Heart right ventricle (tissue), 16 donors: ENCODE data around the gene CHCHD2. TPM values are rescaled to one million over a fixed set of nuclear protein-coding genes. Genes with fewer than 3 reads are reported as not detected.
"Not testable (repeated sequence)": the region's sequence is repeated elsewhere in the genome, so short reads cannot be mapped to it uniquely, and the experiment has no call there.

Experiments used
- ATAC-seq, 8 donors: fragments of 200-7000 bp; cut with Tn5 transposase; one replicate each; pipeline ENCODE4 v1.9.1; 2020; ENCODE audit warnings: mild to moderate bottlenecking in 8 of 8, moderate library complexity in 8 of 8, moderate number of reproducible peaks in 1 of 8
- DNase-seq, 2 donors: peaks; one replicate each; pipeline ENCODE4 v3.0.0-alpha.2; 2020
- H3K27ac ChIP-seq, 10 donors: fragments of 200-600 bp; sonication (generic) in 2 of 10; one replicate each; pipeline versions ENCODE4 v1.5.0 to v1.8.0; 2020 to 2022; ENCODE audit warnings: mild to moderate bottlenecking in 3 of 10
- H3K27me3 ChIP-seq, 7 donors: fragments of 200-600 bp; one replicate each; pipeline ENCODE4 v1.8.0; 2021 to 2022; ENCODE audit warnings: mild to moderate bottlenecking in 2 of 7
- H3K36me3 ChIP-seq, 9 donors: fragments of 200-600 bp; sonication (generic) in 1 of 9; one replicate each; pipeline versions ENCODE4 v1.5.0 to v1.8.0; 2020 to 2022; ENCODE audit warnings: mild to moderate bottlenecking in 2 of 9
- H3K4me1 ChIP-seq, 9 donors: fragments of 200-600 bp; sonication (generic) in 1 of 9; one replicate each; pipeline versions ENCODE4 v1.5.0 to v1.8.0; 2020 to 2022; ENCODE audit warnings: mild to moderate bottlenecking in 4 of 9
- H3K4me3 ChIP-seq, 10 donors: fragments of 200-600 bp; sonication (generic) in 2 of 10; one replicate each; pipeline versions ENCODE4 v1.5.0 to v1.8.0; 2020 to 2022; ENCODE audit warnings: mild to moderate bottlenecking in 7 of 10, moderate library complexity in 2 of 10
- H3K9me3 ChIP-seq, 11 donors: fragments of 200-600 bp in 10 of 11; sonication (generic) in 2 of 11; one replicate each; pipeline versions ENCODE4 v1.5.0 to v1.8.0; 2013 to 2022; ENCODE audit warnings: mild to moderate bottlenecking in 2 of 11, control low read depth in 1 of 11, moderate library complexity in 1 of 11
- WGBS, 2 donors: extraction: QIAGEN DNeasy Blood & Tissue Kit; methylation state at CpG; one replicate each; pipeline ENCODE4 v1.1.7; 2013; ENCODE audit warnings: inconsistent platforms in 1 of 2; 5-methylcytosine and 5-hydroxymethylcytosine counted together
- intact Hi-C, 10 donors: fragments of 100-400 bp; cut with DNase I; formaldehyde crosslinking; loops; one replicate each; pipeline versions ENCODE4 v1.11.1 to v1.14.2; 2022
- polyA plus RNA-seq, 2 donors: library from polyadenylated mRNA; stranded (reverse); fragments of 200-250 nt; gene quantifications; one replicate each; pipeline ENCODE4 v1.2.3, GENCODE V29; 2013
- total RNA-seq, 10 donors: library from RNA; stranded (reverse); fragmentation: NEBNext Ultra II Directional in 3 of 10; extraction: Animal tissue kit (Norgen Biotek cat#: 25700) in 3 of 10; gene quantifications; one replicate each; pipeline versions ENCODE4 v1.2.1 to v1.2.4, GENCODE V29; 2021 to 2023
- TF ChIP-seq, protein P1 (sequence below), 9 donors: fragments of 200-600 bp; sonication (generic) in 2 of 9; IDR thresholded peaks; one replicate each; pipeline versions ENCODE4 v1.5.0 to v1.8.0; 2021 to 2022; ENCODE audit warnings: antibody characterized with exemption in 9 of 9, mild to moderate bottlenecking in 5 of 9, moderate library complexity in 1 of 9
- donor health status: Arrhythmogenic right ventricular cardiomyopathy.
- donor health status: ischemic (EF 13 %, LVEDD 7.1; RV severe dilation, severe dysfunction).
- donor health status: healthy with polysubstance abuse.
- donor health status: DM: no; HTN: yes; CAD: no.
- donor health status: DM: no; HTN: no; CAD: no.
- donor health status: ischemic (EF 25% LVEDD 6.9; RV normal size, moderate dysfunction).
- donor health status: ischemic (EF 25% LVEDD 5.7; RV mildly dilated, moderate dysfunction).
- donor health status: healthy.
- donor health status: DM: yes; HTN: yes; CAD: no.
- donor health status: Ischemic cardiomyopathy.
- donor health status: ischemic (EF 35%, LVEDD 5.7; RV mildly dilated, moderate dysfunction).
- donor health status: nonischemic (EF 11% LVEDD 7.7; RV severe dilation, severe dysfunction).
- donor health status: DM: yes; HTN: yes; CAD: no.
- donor health status: PGD.
- donor health status: ischemic (EF 29% LVEDD 5.4; RV normal size, mild dysfunction).
- donor health status: nonischemic (EF 23%, LVEDD 6.1; RV moderate dilation, normal function).

Gene CHCHD2
- total and polyA plus RNA-seq, 12 donors, result 73.0 to 1,047 (median 426) TPM

DNA sequence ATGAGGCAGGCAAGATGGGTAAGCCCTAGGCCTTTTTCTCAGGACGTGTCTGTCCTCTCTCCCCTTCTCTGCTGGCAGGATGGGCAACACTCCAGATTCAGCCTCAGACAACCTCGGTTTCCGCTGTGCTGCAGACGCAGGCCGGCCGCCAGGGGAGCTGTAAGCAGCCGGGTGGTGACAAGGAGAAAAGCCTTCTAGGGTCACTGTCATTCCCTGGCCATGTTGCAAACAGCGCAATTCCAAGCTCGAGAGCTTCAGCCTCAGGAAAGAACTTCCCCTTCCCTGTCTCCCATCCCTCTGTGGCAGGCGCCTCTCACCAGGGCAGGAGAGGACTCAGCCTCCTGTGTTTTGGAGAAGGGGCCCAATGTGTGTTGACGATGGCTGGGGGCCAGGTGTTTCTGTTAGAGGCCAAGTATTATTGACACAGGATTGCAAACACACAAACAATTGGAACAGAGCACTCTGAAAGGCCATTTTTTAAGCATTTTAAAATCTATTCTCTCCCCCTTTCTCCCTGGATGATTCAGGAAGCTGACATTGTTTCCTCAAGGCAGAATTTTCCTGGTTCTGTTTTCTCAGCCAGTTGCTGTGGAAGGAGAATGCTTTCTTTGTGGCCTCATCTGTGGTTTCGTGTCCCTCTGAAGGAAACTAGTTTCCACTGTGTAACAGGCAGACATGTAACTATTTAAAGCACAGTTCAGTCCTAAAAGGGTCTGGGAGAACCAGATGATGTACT, 26.7 kb downstream of the CHCHD2 start:
- peak overlapping the region in 1 of 10 donors; percentile 3 for H3K4me3 ChIP-seq
- peaks cover 20 to 47% (median 31%) of the 10 kb centered on the region in 9 donors for H3K4me1 ChIP-seq
- peaks cover 0 to 44% (median 0%) of the 10 kb centered on the region in 9 donors for H3K36me3 ChIP-seq
- intact Hi-C loops, result loop anchor here in 4 of 10 donors (1.0 to 10.0 kb wide), 3 partner anchors 12 to 435 kb away; no protein-coding TSS in a partner anchor
- peak; percentile 87 to 89 for DNase-seq
- ATAC-seq, result peak; percentile 79 to 93 (median 90)
- H3K27me3 ChIP-seq, result no peaks in the 10 kb centered on the region
- TF ChIP-seq, protein P1, sequence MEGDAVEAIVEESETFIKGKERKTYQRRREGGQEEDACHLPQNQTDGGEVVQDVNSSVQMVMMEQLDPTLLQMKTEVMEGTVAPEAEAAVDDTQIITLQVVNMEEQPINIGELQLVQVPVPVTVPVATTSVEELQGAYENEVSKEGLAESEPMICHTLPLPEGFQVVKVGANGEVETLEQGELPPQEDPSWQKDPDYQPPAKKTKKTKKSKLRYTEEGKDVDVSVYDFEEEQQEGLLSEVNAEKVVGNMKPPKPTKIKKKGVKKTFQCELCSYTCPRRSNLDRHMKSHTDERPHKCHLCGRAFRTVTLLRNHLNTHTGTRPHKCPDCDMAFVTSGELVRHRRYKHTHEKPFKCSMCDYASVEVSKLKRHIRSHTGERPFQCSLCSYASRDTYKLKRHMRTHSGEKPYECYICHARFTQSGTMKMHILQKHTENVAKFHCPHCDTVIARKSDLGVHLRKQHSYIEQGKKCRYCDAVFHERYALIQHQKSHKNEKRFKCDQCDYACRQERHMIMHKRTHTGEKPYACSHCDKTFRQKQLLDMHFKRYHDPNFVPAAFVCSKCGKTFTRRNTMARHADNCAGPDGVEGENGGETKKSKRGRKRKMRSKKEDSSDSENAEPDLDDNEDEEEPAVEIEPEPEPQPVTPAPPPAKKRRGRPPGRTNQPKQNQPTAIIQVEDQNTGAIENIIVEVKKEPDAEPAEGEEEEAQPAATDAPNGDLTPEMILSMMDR (IDR thresholded peaks at IDR 0.05), result peak; percentile 63 to 94 (median 79)
- WGBS, 2 donors, result 5 to 6% methylated on average over 12 of the region's 12 CpGs
- peak overlapping the region; percentile 70 to 95 (median 86) for H3K27ac ChIP-seq
- H3K9me3 ChIP-seq, result no peaks in the 10 kb centered on the region

DNA sequence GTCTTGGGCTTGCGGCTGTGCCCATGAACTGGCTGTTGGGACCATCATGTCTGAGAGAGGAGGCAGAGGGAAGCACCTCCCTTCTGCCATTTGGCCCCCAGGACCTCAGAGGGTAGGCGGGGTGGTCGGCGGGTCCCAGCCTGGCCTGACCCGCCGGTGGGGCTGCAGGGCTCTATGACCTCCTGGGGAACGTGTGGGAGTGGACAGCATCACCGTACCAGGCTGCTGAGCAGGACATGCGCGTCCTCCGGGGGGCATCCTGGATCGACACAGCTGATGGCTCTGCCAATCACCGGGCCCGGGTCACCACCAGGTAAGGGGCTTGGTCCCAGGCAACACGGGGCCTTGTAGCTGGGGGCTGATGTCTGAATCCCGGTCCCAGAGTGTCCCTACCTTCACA, 28.1 kb downstream of the CHCHD2 start:
- Histone ChIP-seq H3K36me3 (peaks cover 0 to 51% (median 0%) of the 10 kb centered on the region in 9 donors), H3K27me3 (no peaks in the 10 kb centered on the region), H3K27ac (peak overlapping the region in 6 of 10 donors; percentile 70 to 95 (median 88)), H3K4me1 (peaks cover 19 to 45% (median 26%) of the 10 kb centered on the region in 9 donors), H3K4me3 (no peak overlapping the region), H3K9me3 (no peaks in the 10 kb centered on the region)
- DNase-seq, result no peak
- 94 to 95% methylated on average over 16 of the region's 16 CpGs for WGBS, 2 donors
- intact Hi-C loops, result loop anchor here in 3 of 10 donors (10.0 kb wide), 2 partner anchors 73 to 433 kb away; no protein-coding TSS in a partner anchor
- ATAC-seq, result no peak
- TF ChIP-seq, protein P1 (IDR thresholded peaks at IDR 0.05), result no peak

DNA sequence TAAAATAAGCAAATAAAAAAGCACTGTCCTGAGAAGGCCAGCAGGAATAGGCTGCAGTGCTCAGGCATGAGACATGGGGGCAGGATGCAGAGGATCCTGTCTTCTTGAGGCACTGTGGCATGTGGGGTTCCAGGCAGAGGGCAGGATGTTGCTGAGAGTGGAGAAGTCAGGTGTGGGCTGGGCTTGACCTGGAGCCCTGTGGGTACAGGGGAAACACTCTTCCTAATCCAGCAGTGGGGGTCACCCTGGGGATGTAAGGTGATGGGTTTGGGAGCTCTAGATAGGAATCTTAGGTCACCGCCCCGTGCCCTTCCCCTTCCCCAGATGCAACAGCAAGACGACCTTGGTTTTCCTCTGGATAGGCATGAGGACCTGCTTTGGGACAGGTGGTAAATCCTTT, 28.6 kb downstream of the CHCHD2 start:
- Histone ChIP-seq H3K4me3 (no peak overlapping the region), H3K4me1 (peaks cover 18 to 40% (median 26%) of the 10 kb centered on the region in 9 donors), H3K36me3 (peaks cover 0 to 56% (median 0%) of the 10 kb centered on the region in 9 donors), H3K9me3 (no peaks in the 10 kb centered on the region), H3K27ac (no peak overlapping the region), H3K27me3 (no peaks in the 10 kb centered on the region)
- DNase-seq (no peak), ATAC-seq (no peak)
- 92 to 100% methylated on average over 3 of the region's 3 CpGs for WGBS, 2 donors
- TF ChIP-seq, protein P1 (IDR thresholded peaks at IDR 0.05), result no peak
- intact Hi-C loops, result loop anchor here in 3 of 10 donors (10.0 kb wide), 2 partner anchors 73 to 433 kb away; no protein-coding TSS in a partner anchor

DNA sequence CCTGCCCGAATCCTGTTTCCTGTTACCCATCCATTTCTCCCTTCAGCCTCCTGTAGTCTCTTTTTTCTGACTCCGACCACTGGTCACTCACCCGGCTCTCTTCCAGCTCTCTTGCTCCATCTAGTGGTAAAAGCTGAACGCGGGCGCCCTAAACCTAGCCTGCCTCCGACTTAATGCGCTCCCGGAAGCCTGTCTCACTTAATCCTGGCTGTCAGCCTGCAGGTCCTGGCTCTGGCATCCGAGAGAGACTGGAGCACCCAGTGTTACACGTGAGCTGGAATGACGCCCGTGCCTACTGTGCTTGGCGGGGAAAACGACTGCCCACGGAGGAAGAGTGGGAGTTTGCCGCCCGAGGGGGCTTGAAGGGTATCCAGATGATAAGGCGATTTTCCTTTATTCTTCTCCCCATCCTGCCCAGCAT, 31.9 kb downstream of the CHCHD2 start:
- no peaks in the 10 kb centered on the region for H3K27me3 ChIP-seq
- DNase-seq (peak; percentile 82 to 89), ATAC-seq (peak; percentile 86 to 95 (median 92))
- intact Hi-C loops, result loop anchor here (1.0 to 10.0 kb wide), 9 partner anchors 67 to 642 kb away; no protein-coding TSS in a partner anchor
- WGBS, 2 donors, result 8 to 14% methylated on average over 19 of the region's 19 CpGs
- no peaks in the 10 kb centered on the region for H3K9me3 ChIP-seq
- peaks cover 7 to 21% (median 12%) of the 10 kb centered on the region in 9 donors for H3K4me1 ChIP-seq
- TF ChIP-seq, protein P1 (IDR thresholded peaks at IDR 0.05), result peak; percentile 89 to 98 (median 94)
- H3K27ac ChIP-seq, result peak overlapping the region in 3 of 10 donors; percentile 4 to 34 (median 32)
- H3K36me3 ChIP-seq, result peaks cover 0 to 70% (median 16%) of the 10 kb centered on the region in 9 donors
- H3K4me3 ChIP-seq, result no peak overlapping the region

DNA sequence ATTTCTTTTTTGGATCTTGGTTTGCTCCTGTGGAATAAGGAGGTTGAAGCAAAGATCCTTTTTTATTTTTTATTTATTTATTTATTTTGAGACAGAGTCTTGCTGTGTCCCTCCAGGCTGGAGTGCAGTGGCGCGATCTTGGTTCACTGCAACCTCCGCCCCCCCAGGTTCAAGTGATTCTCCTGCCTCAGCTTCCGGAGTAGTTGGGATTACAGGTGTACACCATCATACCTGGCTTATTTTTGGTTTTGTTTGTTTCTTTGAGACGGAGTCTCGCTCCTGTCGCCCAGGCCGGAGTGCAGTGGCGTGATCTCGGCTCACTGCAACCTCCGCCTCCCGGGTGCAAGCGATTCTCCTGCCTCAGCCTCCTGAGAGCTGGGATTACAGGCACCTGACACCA, 39.9 kb downstream of the CHCHD2 start:
- H3K27me3 ChIP-seq, intact Hi-C loops, H3K4me3 ChIP-seq, H3K9me3 ChIP-seq, DNase-seq, H3K27ac ChIP-seq, ATAC-seq: not testable (repeated sequence)
- 96 to 98% methylated on average over 13 of the region's 13 CpGs for WGBS, 2 donors
- peaks cover 0 to 56% (median 28%) of the 10 kb centered on the region in 9 donors for H3K36me3 ChIP-seq
- peaks cover 0 to 32% (median 11%) of the 10 kb centered on the region in 9 donors for H3K4me1 ChIP-seq
